Measurements from ENCODE around the gene PACRG.

- no peak for TF ChIP-seq POLR2A (IDR thresholded peaks at IDR 0.05; ENCODE audit: low read depth, low read length)
- no peak for TF ChIP-seq POLR2AphosphoS5 (IDR thresholded peaks at IDR 0.05; ENCODE audit: low read depth, low read length)
Measured at GRCh38 chr6:163355426-163355991, 627.7 kb downstream of the PACRG start.

Measured in GM12892 (cell line).